ENCODE measurements around the gene RTN1. TPM values are rescaled to one million over a fixed set of nuclear protein-coding genes. Genes with fewer than 3 reads are reported as not detected.

RTN1 gene
- total RNA-seq, 2 experiments from 2014 or later, result not detected

Small RNA genes within 50 kb of the gene (microRNA-seq; reads per million reads assigned to microRNA genes)
- not detected for gene MIR5586

Other genes with a start within 250 kb of the RTN1 start
- gene LRRC9, start 49.4 kb upstream of the RTN1 start, total RNA-seq, result not detected
- gene PCNX4, start 221.1 kb upstream of the RTN1 start, total RNA-seq, result 10 to 100 TPM; 35.4 to 36.6 TPM